Stimulated activated naive B cell treated with anti-CD40 and anti-IgM and Interleukin-4, amounts not matched to agents 10 μg/mL and 1 μg/mL and 100 μg/mL, for 72 hours (primary cell): ENCODE measurements around the gene FBXO2.

Source experiments
- ATAC-seq, 2 donors: fragments of 150-1000 bp; cut with Tn5 transposase; replicated peaks; 2 replicates each; pipeline ENCODE4 v1.10.0; 2021; ENCODE audit warnings: moderate library complexity in 1 of 2
- DNase-seq: peaks from one replicate; pipeline ENCODE4 v3.0.0; 2021
- H3K27ac Mint-ChIP-seq: one replicate; pipeline ENCODE4 v1.8.0; 2022; ENCODE audit warnings: mild to moderate bottlenecking, mixed read lengths
- H3K27me3 Mint-ChIP-seq, 2 donors: one replicate each; pipeline ENCODE4 v1.8.0; 2022; ENCODE audit warnings: mixed read lengths in 2 of 2
- H3K36me3 Mint-ChIP-seq, 2 donors: one replicate each; pipeline ENCODE4 v1.8.0; 2022; ENCODE audit warnings: mixed read lengths in 2 of 2, mild to moderate bottlenecking in 1 of 2
- H3K4me1 Mint-ChIP-seq, 2 donors: one replicate each; pipeline ENCODE4 v1.8.0; 2022; ENCODE audit warnings: mixed read lengths in 2 of 2, mild to moderate bottlenecking in 1 of 2
- H3K4me3 Mint-ChIP-seq, 2 donors: one replicate each; pipeline ENCODE4 v1.8.0; 2022; ENCODE audit warnings: mild to moderate bottlenecking in 2 of 2, mixed read lengths in 2 of 2, moderate library complexity in 1 of 2
- H3K9me3 Mint-ChIP-seq, 2 donors: one replicate each; pipeline ENCODE4 v1.8.0; 2022; ENCODE audit warnings: mixed read lengths in 2 of 2, mild to moderate bottlenecking in 1 of 2

Gene FBXO2

DNA sequence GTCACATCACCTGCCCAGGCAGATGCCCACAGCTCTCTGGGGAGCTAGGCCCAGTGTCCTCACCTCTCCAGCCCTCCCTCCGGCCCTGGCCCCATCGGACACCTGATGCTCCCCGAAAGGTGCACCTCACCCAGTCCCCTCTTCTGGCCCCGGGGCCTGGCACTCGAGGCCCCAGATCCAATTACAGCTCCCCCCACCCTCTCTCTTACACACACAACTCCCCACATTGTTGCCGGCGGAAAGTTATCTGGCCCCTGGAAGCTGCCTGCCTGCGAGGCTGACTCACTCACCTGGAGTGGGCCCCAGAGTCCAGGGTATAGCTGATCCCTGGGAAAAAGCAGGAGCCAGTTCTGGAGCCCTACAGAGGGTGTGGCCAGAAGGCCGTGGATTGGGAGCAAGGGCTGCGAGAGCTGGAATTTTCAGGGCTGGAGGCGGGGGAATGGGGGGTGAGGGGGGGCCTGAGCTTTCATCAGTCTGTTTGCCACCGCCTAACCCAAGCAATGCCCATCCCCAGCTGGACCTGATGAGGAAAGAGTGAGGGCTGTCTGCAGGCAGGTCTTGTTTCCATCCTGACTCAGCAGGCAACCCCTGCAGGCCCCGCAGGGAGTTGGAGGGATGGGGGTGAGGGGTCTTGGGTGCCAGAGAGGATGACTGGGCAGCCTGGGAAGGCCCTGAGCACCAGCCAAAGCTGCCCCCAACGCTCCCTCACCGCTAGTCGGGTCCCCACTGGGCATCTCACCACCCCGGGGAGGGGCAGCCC, 948 bp downstream of the FBXO2 start:
- no peak for DNase-seq
- peaks cover 17 to 30% of the 10 kb centered on the region in 2 donors for H3K4me1 Mint-ChIP-seq
- H3K27ac Mint-ChIP-seq, result no peak overlapping the region
- H3K9me3 Mint-ChIP-seq, result no peaks in the 10 kb centered on the region
- H3K27me3 Mint-ChIP-seq, result peaks cover 5 to 7% of the 10 kb centered on the region in 2 donors
- no peak for ATAC-seq
- peak overlapping the region; percentile 44 to 87 for H3K4me3 Mint-ChIP-seq
- peaks cover 4 to 7% of the 10 kb centered on the region in 2 donors for H3K36me3 Mint-ChIP-seq

- H3K4me1 Mint-ChIP-seq, result peaks cover 17 to 30% of the 10 kb centered on the region in 2 donors
- no peaks in the 10 kb centered on the region for H3K9me3 Mint-ChIP-seq
- no peak for DNase-seq
- H3K36me3 Mint-ChIP-seq, result peaks cover 0 to 2% of the 10 kb centered on the region in 2 donors
- ATAC-seq, result no peak
- H3K27ac Mint-ChIP-seq, result peak overlapping the region; percentile 39
- H3K4me3 Mint-ChIP-seq, result no peak overlapping the region
- H3K27me3 Mint-ChIP-seq, result peaks cover 5 to 7% of the 10 kb centered on the region in 2 donors
Measured at GRCh38 chr1:11652203-11652780, 1.9 kb downstream of the FBXO2 start.

- Mint-ChIP-seq H3K27me3 (peaks cover 5 to 14% of the 10 kb centered on the region in 2 donors), H3K4me1 (peaks cover 17 to 30% of the 10 kb centered on the region in 2 donors), H3K9me3 (no peaks in the 10 kb centered on the region), H3K4me3 (peak overlapping the region; percentile 64 to 73), H3K36me3 (no peaks in the 10 kb centered on the region), H3K27ac (no peak overlapping the region)
- no peak for ATAC-seq
- no peak for DNase-seq
Measured at GRCh38 chr1:11651017-11651416, 3.2 kb downstream of the FBXO2 start.

DNA sequence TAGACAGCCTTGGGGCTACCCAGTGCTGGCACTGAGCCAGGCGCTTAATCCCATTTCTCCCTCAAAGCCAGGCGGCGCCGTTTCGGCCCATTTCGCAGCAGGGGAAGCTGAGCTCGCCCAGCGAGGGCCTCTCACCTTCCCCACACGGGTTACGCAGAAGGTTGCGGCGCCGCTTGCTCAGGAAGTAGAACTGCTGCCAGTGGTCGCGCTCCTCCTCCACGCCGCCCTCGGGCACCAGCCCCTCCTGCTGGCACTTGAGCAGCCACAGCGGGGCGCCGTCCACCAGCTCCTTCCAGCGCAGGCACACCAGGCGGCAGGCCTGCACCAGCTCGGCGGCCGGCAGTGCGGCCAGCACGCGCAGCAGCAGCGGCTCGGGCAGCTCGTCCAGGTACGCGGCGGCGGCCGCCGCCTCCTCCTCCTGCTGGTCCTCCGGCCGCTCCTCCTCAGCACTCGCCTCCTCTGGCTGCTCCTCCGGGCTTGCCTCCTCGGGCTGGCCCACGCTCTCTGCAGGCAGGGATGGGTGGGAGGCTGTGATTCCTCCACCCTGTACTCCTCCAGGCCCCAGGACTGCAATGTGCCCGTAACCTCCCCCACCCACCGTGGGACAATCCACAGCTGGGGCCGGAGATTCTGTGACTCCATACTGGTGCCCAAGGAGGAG, 3.8 kb downstream of the FBXO2 start:
- H3K9me3 Mint-ChIP-seq, result no peaks in the 10 kb centered on the region
- peaks cover 5 to 14% of the 10 kb centered on the region in 2 donors for H3K27me3 Mint-ChIP-seq
- DNase-seq, result peak; percentile 75
- H3K4me1 Mint-ChIP-seq, result peaks cover 14 to 24% of the 10 kb centered on the region in 2 donors
- peak overlapping the region; percentile 47 for H3K27ac Mint-ChIP-seq
- ATAC-seq, result peak; percentile 74 to 76
- peak overlapping the region; percentile 64 to 73 for H3K4me3 Mint-ChIP-seq
- H3K36me3 Mint-ChIP-seq, result no peaks in the 10 kb centered on the region

DNA sequence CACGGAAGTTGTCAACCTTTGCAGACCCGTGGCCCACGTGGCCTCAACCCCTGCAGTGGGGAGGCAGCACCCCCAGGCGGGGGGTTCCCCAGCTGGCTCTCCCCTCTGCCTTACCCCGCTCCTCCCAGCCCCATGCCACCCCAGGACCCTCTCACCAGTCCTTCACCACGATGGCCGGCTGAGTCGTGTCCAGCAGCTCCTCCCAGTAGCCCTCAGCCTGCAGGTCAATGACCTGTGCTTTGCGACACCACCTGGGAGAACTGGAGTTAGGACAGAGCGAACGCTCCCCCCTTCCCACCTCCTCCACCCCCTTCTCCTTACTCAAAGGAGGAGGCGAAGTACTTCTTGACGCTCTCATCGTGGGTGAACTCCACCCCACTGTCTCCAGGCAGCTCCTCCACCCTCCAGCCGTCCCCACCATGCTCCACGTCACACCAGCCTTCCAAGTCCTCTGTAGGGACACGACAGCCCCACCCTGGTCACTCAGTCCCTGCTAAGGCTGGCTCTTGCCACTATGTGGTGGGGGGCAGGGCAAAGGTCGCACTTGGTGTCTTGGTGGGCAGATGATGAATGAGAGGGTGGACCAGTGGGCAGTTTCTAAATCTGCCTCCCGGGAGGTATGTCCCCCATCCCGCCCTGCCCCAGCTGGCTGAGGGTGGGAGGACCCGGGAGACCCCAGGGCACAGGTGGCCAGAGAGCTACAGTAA, 4.5 kb downstream of the FBXO2 start:
- H3K4me3 Mint-ChIP-seq, result peak overlapping the region; percentile 37 to 73
- peaks cover 5 to 14% of the 10 kb centered on the region in 2 donors for H3K27me3 Mint-ChIP-seq
- H3K27ac Mint-ChIP-seq, result no peak overlapping the region
- no peaks in the 10 kb centered on the region for H3K9me3 Mint-ChIP-seq
- DNase-seq (no peak), ATAC-seq (no peak)
- H3K36me3 Mint-ChIP-seq, result no peaks in the 10 kb centered on the region
- peaks cover 14 to 18% of the 10 kb centered on the region in 2 donors for H3K4me1 Mint-ChIP-seq

GRCh38 chr1:11649237-11649623, 5.0 kb downstream of the FBXO2 start:
- Mint-ChIP-seq H3K27me3 (peaks cover 5 to 14% of the 10 kb centered on the region in 2 donors), H3K9me3 (no peaks in the 10 kb centered on the region), H3K4me1 (peaks cover 14 to 18% of the 10 kb centered on the region in 2 donors), H3K36me3 (no peaks in the 10 kb centered on the region), H3K27ac (no peak overlapping the region), H3K4me3 (no peak overlapping the region)
- ATAC-seq, result no peak
- DNase-seq, result no peak

GRCh38 chr1:11648732-11649158, 5.5 kb downstream of the FBXO2 start:
- no peak for DNase-seq
- no peaks in the 10 kb centered on the region for H3K9me3 Mint-ChIP-seq
- peaks cover 14 to 18% of the 10 kb centered on the region in 2 donors for H3K4me1 Mint-ChIP-seq
- H3K27me3 Mint-ChIP-seq, result peaks cover 5 to 14% of the 10 kb centered on the region in 2 donors
- no peaks in the 10 kb centered on the region for H3K36me3 Mint-ChIP-seq
- no peak overlapping the region for H3K27ac Mint-ChIP-seq
- H3K4me3 Mint-ChIP-seq, result peak overlapping the region; percentile 17 to 23
- peak; percentile 24 to 38 for ATAC-seq

DNA sequence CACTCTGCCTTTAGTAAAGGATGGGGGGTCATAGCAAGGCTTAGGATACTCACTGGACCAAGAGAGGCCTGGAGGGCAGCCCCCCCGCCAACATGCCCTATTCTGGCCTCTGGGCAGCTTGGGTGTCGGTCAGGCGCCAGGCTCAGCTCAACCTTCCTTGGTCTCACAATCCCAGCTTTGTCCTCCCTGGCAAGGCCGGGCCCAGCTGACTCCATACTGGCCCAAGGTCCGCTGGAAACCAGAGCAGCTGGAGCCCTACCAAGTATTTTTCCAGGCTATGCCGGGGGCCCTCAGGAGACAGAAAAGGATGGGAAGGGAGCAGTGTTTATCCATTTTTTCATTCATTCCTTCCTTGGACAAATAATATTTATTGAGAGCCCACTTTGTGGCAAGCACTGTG, 6.2 kb downstream of the FBXO2 start:
- Mint-ChIP-seq H3K4me1 (peaks cover 16 to 21% of the 10 kb centered on the region in 2 donors), H3K4me3 (no peak overlapping the region), H3K27me3 (peaks cover 5 to 14% of the 10 kb centered on the region in 2 donors), H3K27ac (no peak overlapping the region), H3K9me3 (no peaks in the 10 kb centered on the region), H3K36me3 (no peaks in the 10 kb centered on the region)
- no peak for DNase-seq
- ATAC-seq, result no peak

DNA sequence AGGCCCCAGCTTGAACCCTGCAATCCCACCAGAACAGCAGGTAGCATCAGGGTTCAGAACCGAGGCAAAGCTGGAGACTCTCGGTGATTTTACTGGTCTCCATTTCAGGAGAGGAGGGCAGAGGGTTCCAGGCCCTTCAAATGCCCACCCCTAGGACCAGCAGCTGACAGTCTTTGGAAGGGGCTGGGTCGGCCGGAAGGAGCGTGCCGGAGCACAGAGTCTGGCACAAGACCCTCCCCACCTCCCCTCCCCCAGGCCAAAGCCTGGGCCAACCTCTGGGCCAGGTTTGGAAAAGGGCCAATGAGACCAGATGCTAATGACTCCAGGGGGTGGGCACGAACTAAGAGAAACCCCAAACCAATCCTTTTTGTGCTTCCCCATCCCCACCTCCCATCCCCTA, 6.9 kb downstream of the FBXO2 start:
- no peak overlapping the region for H3K27ac Mint-ChIP-seq
- H3K4me1 Mint-ChIP-seq, result peaks cover 18 to 28% of the 10 kb centered on the region in 2 donors
- no peak overlapping the region for H3K4me3 Mint-ChIP-seq
- DNase-seq, result no peak
- H3K27me3 Mint-ChIP-seq, result peaks cover 5 to 14% of the 10 kb centered on the region in 2 donors
- no peak for ATAC-seq
- no peaks in the 10 kb centered on the region for H3K36me3 Mint-ChIP-seq
- H3K9me3 Mint-ChIP-seq, result no peaks in the 10 kb centered on the region

GRCh38 chr1:11646317-11646716, 7.9 kb downstream of the FBXO2 start:
- H3K27me3 Mint-ChIP-seq, result peaks cover 9 to 24% of the 10 kb centered on the region in 2 donors
- H3K4me3 Mint-ChIP-seq, result no peak overlapping the region
- H3K27ac Mint-ChIP-seq, result no peak overlapping the region
- ATAC-seq (no peak), DNase-seq (no peak)
- H3K36me3 Mint-ChIP-seq, result no peaks in the 10 kb centered on the region
- no peaks in the 10 kb centered on the region for H3K9me3 Mint-ChIP-seq
- peaks cover 18 to 29% of the 10 kb centered on the region in 2 donors for H3K4me1 Mint-ChIP-seq

DNA sequence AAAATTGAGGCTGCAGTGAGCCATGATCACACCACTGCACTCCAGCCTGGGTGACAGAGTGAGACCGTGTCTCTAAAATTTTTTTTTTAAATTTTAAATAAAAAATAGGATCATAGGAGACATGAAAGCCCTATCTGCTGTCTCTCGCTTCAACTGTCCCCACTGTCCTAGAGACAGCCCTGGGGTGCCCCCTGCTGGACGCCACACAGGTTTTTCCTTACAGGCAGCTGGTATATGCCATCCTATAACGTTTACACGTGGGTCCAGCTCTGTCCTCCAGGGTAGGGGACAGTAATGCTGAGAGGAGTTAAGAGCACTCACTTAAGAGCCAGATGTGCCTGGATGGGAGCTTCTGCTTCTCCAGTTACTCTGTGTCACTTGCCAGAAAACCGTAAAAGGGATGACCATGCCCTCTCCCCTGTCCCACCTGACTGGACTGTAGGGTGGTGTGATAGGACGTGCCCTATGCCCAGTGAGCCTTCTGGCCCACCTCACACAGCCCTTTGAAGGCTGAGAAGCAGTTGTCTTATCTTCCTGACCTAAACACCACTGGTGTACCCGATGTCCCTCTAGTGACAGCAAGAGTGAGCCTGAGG, 8.5 kb downstream of the FBXO2 start:
- H3K27ac Mint-ChIP-seq, result no peak overlapping the region
- H3K4me3 Mint-ChIP-seq, result no peak overlapping the region
- no peaks in the 10 kb centered on the region for H3K9me3 Mint-ChIP-seq
- H3K36me3 Mint-ChIP-seq, result no peaks in the 10 kb centered on the region
- DNase-seq, result peak; percentile 62
- ATAC-seq, result peak; percentile 70 to 76
- peaks cover 9 to 24% of the 10 kb centered on the region in 2 donors for H3K27me3 Mint-ChIP-seq
- H3K4me1 Mint-ChIP-seq, result peaks cover 14 to 24% of the 10 kb centered on the region in 2 donors

- ATAC-seq (no peak), DNase-seq (no peak)
- no peaks in the 10 kb centered on the region for H3K9me3 Mint-ChIP-seq
- no peaks in the 10 kb centered on the region for H3K36me3 Mint-ChIP-seq
- H3K27ac Mint-ChIP-seq, result no peak overlapping the region
- H3K4me1 Mint-ChIP-seq, result peaks cover 11 to 20% of the 10 kb centered on the region in 2 donors
- H3K27me3 Mint-ChIP-seq, result peaks cover 9 to 24% of the 10 kb centered on the region in 2 donors
- H3K4me3 Mint-ChIP-seq, result no peak overlapping the region
Measured at GRCh38 chr1:11645270-11645669, 9.0 kb downstream of the FBXO2 start.

GRCh38 chr1:11643782-11644181, 10.4 kb downstream of the FBXO2 start:
- H3K9me3 Mint-ChIP-seq, result no peaks in the 10 kb centered on the region
- H3K36me3 Mint-ChIP-seq, result no peaks in the 10 kb centered on the region
- no peak overlapping the region for H3K27ac Mint-ChIP-seq
- DNase-seq, result no peak
- H3K4me1 Mint-ChIP-seq, result peaks cover 6 to 12% of the 10 kb centered on the region in 2 donors
- H3K27me3 Mint-ChIP-seq, result peaks cover 5 to 17% of the 10 kb centered on the region in 2 donors
- no peak for ATAC-seq
- no peak overlapping the region for H3K4me3 Mint-ChIP-seq
